Posterior cingulate gyrus (tissue), 11 donors: ENCODE measurements around the gene FANCC.

Experiments used
- DNase-seq, 10 donors: peaks; one replicate each; pipeline versions ENCODE4 v3.0.0 to v3.0.0-alpha.2; 2020 to 2021; ENCODE audit warnings: mixed read lengths in 3 of 10
- intact Hi-C: fragments of 100-400 bp; cut with DNase I; formaldehyde crosslinking; loops from one replicate; pipeline ENCODE4 v1.15.1; 2023

Gene FANCC

GRCh38 chr9:95061916-95062595 is 255.5 kb downstream of the FANCC start:
- intact Hi-C loops: no loop called here

DNA sequence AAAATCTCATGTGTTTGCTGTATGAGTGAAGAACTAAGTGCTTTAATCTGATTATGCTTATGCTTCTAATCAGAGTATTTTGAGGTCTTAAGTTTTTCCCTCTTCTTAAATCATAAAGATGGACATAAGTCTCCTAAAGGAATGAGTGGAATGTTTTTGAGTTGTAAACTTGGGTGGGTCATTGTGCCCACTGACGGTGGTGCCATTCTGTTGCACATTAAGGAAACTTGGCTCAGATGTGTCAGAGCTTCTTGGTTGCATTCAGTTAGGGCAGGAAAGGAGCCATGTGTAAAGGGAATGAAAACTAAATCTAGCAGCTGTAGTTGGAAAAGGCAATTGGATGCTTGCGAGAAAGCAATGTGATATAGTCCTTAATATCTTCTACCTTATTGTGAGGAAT is 256.6 kb downstream of the FANCC start:
- intact Hi-C loops: no loop called here
- no peak for DNase-seq

More at GRCh38 chr9:95061916-95062595, 255.5 kb downstream of the FANCC start:
- peak in 1 of 10 donors; percentile 85 for DNase-seq

DNA sequence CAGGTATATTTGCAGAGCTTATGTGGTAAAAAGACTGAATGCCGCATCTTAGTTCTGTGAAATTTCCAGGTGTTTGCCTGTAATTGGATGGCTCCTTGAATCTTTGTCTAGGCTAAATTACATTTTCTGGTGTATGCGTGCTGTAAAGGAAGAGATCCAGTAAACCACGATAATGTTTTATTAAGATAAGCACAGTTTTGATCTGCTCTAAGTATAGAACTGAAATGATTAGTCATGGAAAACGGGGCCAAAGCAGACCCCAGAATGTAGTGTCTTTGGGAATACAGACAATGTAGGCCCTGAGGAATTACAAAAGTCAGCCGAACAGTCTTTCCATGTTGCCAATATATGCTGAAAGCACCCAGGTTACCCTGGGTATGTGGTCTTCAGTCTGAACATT is 257.3 kb downstream of the FANCC start:
- DNase-seq: no peak
- intact Hi-C loops: no loop called here

- peak in 1 of 10 donors; percentile 57 for DNase-seq
- intact Hi-C loops: no loop called here
These were observed 258.6 kb downstream of the FANCC start for GRCh38 chr9:95058795-95059386.

DNA sequence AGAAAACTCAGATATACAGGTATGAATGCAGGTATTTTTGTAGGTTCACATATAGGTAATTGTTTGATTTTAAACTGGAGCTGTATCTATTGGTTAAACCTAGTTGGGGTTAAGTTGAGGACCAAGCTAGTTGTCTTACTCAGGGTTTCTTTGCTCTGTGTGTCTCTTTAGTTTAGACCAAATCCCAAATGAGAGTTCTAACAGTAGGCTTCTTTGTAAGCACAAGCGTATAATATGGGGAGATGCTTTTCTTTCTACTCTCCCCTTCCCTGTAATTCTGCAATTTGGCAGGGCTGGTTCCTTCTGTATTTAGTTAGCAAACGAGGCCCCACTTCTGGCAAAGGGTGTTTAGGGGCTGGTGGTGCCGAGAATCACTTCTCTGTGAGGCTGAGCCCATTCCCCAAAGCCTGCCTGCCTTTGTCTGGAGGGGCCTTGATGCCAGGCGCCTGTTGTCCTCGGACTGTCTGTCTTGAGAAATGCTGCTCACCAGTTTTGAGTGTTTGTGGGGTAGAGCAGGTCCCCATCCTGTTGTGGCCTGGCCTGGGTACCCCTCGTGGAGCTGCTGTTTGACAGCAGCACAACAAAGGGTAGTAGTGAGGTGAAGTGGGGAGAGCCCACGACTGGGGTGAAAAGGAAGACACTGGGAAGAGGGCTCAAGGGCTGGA is 259.3 kb downstream of the FANCC start:
- intact Hi-C loops: no loop called here
- DNase-seq: peak in 1 of 10 donors; percentile 68

DNA sequence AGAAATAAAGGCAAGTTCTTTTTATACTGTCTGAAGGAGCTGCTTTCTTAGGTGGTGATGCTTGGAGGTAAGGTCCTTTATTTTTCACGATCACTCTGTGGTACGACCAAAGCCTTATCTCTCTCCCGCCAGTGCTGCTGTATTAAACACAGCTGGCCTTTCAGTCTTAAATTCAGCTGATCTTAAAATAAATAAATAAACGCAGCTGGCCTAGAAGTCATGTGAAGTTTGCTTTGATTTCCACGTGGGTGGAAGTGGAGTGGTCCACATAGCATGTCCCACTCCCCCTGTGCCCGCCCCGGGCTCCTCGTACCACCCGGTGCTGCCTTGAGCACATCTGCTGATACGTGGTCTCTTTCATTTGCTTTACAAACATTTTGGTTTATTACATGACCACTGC is 260.4 kb downstream of the FANCC start:
- peak in 1 of 10 donors; percentile 67 for DNase-seq
- intact Hi-C loops: no loop called here

- peak in 4 of 10 donors; percentile 39 to 91 (median 60) for DNase-seq
- intact Hi-C loops: no loop called here
These were observed 261.5 kb downstream of the FANCC start for GRCh38 chr9:95055851-95056551.

DNA sequence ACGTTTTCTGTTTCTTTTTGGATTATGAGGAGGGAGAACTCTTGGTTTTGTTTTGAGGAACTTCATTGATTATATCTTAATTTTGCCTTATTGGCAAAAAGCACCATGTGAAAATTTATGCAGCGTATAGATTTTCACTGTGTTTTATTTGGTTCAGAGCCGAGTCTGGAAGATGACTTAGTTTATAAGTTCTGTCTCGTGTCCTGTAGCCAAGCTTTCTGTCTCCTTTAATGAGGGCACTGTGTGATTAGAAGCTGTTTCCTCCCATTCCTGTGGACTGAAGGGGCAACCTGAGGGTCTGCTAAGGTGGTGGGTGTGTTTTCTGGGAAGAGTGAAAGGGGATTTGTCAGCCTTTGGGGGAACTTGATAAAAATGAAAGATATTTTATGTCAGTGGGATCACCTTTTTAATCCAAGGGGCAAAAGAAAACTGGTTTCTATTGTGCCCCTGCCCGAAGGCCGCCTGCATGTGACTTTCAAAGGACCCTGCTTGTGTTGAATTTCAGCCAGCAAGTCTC is 262.1 kb downstream of the FANCC start:
- intact Hi-C loops: no loop called here
- no peak for DNase-seq

DNA sequence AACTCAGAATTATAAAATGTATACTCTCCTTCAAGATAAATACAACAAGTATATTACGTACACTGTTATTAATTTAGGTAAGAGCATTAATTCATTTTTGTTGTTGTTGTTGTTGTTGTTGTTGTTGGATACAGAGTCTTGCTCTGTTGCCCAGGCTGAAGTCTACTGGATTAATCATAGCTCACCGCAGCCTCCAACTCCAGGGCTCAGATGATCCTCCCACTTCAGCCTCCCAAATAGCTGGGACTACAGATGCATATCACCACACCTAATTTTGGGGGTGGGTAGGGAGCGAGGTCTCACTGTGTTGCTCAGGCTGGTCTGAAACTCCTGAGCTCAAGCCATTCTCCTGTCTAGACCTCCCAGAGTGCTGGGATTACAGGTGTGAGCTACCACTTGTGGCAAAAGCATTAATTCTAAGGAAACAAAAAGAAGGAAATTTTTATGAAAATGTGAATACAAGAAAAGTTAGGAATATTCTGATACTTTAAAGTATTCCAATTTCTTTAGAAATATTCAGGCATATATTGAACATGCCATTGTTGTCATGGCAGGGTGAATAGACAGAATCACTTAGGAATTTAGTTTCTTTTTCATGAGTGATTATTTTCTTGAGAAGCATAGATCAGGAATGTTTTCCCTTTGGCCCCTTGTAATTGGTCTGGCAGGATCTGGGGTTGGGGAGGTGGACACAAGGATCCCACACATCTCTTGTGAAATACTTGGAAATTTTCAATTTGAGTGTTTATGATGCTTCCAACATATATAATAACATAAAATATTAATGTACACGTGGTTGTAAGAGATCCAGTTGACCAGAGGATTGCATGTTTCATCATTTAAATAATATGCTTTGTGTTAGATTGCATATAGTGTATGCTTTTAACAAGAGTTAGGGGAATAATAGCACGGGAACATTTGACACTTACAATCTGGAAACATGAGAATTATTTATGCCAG is 263.6 kb downstream of the FANCC start:
- DNase-seq: no peak
- intact Hi-C loops: no loop called here

DNA sequence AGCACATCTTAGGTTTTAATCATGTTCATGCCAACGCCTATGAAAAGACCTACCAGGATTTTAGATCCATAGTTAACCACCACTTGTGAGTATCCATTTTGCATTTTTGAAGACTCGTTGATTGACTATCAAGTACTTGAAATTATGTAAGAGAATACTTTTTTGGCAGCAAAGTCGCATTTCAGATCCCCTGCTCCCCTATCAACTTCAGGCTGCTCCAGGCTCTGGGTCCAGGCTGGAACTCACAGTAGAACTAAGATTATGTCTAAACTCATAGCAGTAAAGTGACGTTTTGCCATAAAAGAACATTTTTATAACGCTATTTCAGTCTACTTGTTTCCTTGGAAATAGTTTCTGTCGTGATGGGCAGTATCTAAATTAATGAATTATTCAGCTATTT is 267.7 kb downstream of the FANCC start:
- no peak for DNase-seq
- intact Hi-C loops: no loop called here
